ENCODE results near the gene ICOS. TPM values are rescaled to one million over a fixed set of nuclear protein-coding genes. Genes with fewer than 3 reads are reported as not detected.
"Not testable (repeated sequence)": the region's sequence is repeated elsewhere in the genome, so short reads cannot be mapped to it uniquely, and the experiment has no call there.

Gene ICOS
- total and polyA plus RNA-seq, 12 donors, result 0.07 to 0.51 (median 0.21) TPM; not detected in 6

DNA sequence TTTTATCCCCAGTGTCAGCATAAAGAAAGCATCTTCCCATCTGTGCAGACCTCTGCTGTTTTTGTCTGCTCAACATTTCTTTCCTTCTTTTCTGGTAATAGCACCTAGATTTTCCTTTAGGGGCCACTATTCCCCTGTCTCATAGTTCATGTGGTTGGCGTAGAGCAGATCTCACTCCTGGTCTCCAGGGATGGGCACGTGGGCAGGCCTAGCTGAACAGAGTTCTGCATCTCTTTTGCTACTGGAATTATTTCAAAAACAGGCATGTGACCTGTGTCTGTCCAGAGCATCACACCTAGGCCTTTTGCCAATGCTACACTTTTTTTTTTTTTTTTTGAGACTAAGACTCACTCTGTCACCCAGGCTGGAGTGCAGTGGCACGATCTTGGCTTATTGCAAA lies 17.7 kb upstream of the ICOS start:
- no peaks in the 10 kb centered on the region for H3K9me3 ChIP-seq (replicated peaks in 1 of 3)
- DNase-seq, result no peak
- no peaks in the 10 kb centered on the region for H3K27me3 ChIP-seq
- no peaks in the 10 kb centered on the region for H3K36me3 ChIP-seq (replicated peaks in 1 of 2)
- no peak overlapping the region for H3K4me3 ChIP-seq
- TF ChIP-seq POLR2A (IDR thresholded peaks at IDR 0.05), result no peak
- TF ChIP-seq, protein P1, sequence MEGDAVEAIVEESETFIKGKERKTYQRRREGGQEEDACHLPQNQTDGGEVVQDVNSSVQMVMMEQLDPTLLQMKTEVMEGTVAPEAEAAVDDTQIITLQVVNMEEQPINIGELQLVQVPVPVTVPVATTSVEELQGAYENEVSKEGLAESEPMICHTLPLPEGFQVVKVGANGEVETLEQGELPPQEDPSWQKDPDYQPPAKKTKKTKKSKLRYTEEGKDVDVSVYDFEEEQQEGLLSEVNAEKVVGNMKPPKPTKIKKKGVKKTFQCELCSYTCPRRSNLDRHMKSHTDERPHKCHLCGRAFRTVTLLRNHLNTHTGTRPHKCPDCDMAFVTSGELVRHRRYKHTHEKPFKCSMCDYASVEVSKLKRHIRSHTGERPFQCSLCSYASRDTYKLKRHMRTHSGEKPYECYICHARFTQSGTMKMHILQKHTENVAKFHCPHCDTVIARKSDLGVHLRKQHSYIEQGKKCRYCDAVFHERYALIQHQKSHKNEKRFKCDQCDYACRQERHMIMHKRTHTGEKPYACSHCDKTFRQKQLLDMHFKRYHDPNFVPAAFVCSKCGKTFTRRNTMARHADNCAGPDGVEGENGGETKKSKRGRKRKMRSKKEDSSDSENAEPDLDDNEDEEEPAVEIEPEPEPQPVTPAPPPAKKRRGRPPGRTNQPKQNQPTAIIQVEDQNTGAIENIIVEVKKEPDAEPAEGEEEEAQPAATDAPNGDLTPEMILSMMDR (IDR thresholded peaks at IDR 0.05), result no peak
- H3K4me1 ChIP-seq (replicated peaks in 1 of 2), result no peaks in the 10 kb centered on the region
- no peak overlapping the region for H3K27ac ChIP-seq
- intact Hi-C loops (cut with DNase I), result no loop called here
- 78 to 91% (median 87%) methylated on average over 3 of the region's 3 CpGs for WGBS, 4 donors

GRCh38 chr2:203925512-203926158 lies 10.9 kb upstream of the ICOS start:
- intact Hi-C loops (cut with DNase I), result no loop called here
- TF ChIP-seq POLR2A (IDR thresholded peaks at IDR 0.05), result no peak
- TF ChIP-seq, protein P1 (IDR thresholded peaks at IDR 0.05), result no peak
- Histone ChIP-seq H3K4me1 (replicated peaks in 1 of 2) (no peaks in the 10 kb centered on the region), H3K27ac (no peak overlapping the region), H3K27me3 (no peaks in the 10 kb centered on the region), H3K4me3 (no peak overlapping the region), H3K36me3 (replicated peaks in 1 of 2) (no peaks in the 10 kb centered on the region), H3K9me3 (replicated peaks in 1 of 3) (no peaks in the 10 kb centered on the region)
- no peak for DNase-seq
- 81 to 91% (median 86%) methylated on average over 3 of the region's 3 CpGs for WGBS, 4 donors

DNA sequence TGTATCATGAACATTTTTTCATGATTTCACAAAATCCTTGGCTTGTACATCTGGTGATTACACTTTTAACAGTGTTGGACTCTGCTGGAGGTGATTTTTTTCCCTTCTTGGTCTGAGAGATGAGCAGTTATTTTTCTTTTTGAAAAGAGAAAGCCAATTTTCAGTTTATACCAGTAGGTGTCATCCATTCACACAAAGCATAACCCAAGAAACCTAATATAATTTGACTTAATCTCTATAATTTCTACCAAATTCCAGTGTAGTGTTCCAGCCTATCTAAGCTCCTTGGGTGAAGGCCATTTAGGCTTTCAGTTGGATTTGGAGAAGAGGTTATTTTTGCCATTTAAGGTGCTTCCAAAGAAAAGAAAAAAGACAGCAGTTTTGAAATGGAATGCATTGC lies 7.7 kb upstream of the ICOS start:
- H3K27ac ChIP-seq, result no peak overlapping the region
- TF ChIP-seq POLR2A (IDR thresholded peaks at IDR 0.05), result no peak
- TF ChIP-seq, protein P1 (IDR thresholded peaks at IDR 0.05), result peak in 2 of 6 experiments; percentile 29 to 35
- H3K4me1 ChIP-seq (replicated peaks in 1 of 2), result no peaks in the 10 kb centered on the region
- H3K4me3 ChIP-seq, result no peak overlapping the region
- H3K9me3 ChIP-seq (replicated peaks in 1 of 3), result no peaks in the 10 kb centered on the region
- no peaks in the 10 kb centered on the region for H3K36me3 ChIP-seq (replicated peaks in 1 of 2)
- DNase-seq, result no peak
- H3K27me3 ChIP-seq, result no peaks in the 10 kb centered on the region
- intact Hi-C loops (cut with DNase I), result no loop called here

DNA sequence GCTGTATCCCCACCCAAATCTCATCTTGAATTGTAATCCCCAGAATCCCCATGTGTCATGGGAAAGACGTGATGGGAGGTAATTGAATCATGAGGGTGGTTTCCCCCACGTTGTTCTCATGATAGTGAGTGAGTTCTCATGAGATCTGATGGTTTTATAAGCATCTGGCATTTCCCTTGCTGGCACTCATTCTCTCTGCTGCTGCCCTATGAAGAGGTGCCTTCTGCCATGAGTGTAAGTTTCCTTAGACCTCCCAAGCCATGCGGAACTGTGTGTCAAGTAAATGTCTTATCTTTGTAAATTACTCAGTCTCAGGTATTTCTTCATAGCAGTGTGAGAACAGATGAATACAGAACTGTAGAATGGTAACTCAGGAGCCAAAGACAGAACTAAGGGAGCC lies 5.3 kb upstream of the ICOS start:
- H3K9me3 ChIP-seq (replicated peaks in 1 of 3); H3K36me3 ChIP-seq (replicated peaks in 1 of 2); H3K27ac ChIP-seq; H3K4me3 ChIP-seq; DNase-seq; H3K27me3 ChIP-seq; intact Hi-C loops (cut with DNase I); H3K4me1 ChIP-seq (replicated peaks in 1 of 2): not testable (repeated sequence)
- WGBS, 4 donors, result 73 to 89% (median 82%) methylated on average over 3 of the region's 3 CpGs

GRCh38 chr2:203934041-203934492 lies 2.5 kb upstream of the ICOS start:
- H3K27ac ChIP-seq, result no peak overlapping the region
- no peaks in the 10 kb centered on the region for H3K36me3 ChIP-seq (replicated peaks in 1 of 2)
- no peaks in the 10 kb centered on the region for H3K9me3 ChIP-seq (replicated peaks in 1 of 3)
- H3K4me3 ChIP-seq, result no peak overlapping the region
- intact Hi-C loops (cut with DNase I), result no loop called here
- TF ChIP-seq, protein P1 (IDR thresholded peaks at IDR 0.05), result no peak
- TF ChIP-seq POLR2A (IDR thresholded peaks at IDR 0.05), result no peak
- WGBS, 4 donors, result 56 to 89% (median 64%) methylated on average over 5 of the region's 5 CpGs
- DNase-seq, result no peak
- no peaks in the 10 kb centered on the region for H3K4me1 ChIP-seq (replicated peaks in 1 of 2)
- H3K27me3 ChIP-seq, result no peaks in the 10 kb centered on the region
